ENCODE measurements around the gene KNDC1. TPM values are rescaled to one million over a fixed set of nuclear protein-coding genes. Genes with fewer than 3 reads are reported as not detected.

Gene KNDC1
- total and polyA plus RNA-seq, 2 of the 13 experiments (the other 11 are each of a cell fraction or from before 2014, with no cell fraction given), result 0.69 TPM; not detected in 1

- TF ChIP-seq ARNT2 (CRISPR knock-in tag; IDR thresholded peaks at IDR 0.05; ENCODE audit: low read depth), result no peak
- no peak for TF ChIP-seq ZNF510 (CRISPR knock-in tag; IDR thresholded peaks at IDR 0.05; ENCODE audit: low read depth)
- no peak for TF ChIP-seq SMARCE1 (IDR thresholded peaks at IDR 0.05; ENCODE audit: borderline replicate concordance)
- no peak for TF ChIP-seq ZNF646 (CRISPR knock-in tag; IDR thresholded peaks at IDR 0.05)
- TF ChIP-seq MATR3 (CRISPR knock-in tag; IDR thresholded peaks at IDR 0.05), result no peak
- TF ChIP-seq NFIC (IDR thresholded peaks at IDR 0.05; ENCODE audit: low read length), result no peak
- TF ChIP-seq SMAD3 (CRISPR knock-in tag; IDR thresholded peaks at IDR 0.05), result no peak
- TF ChIP-seq RFXANK (CRISPR knock-in tag; IDR thresholded peaks at IDR 0.05), result no peak
These were observed 42.1 kb downstream of the KNDC1 start (continued) for GRCh38 chr10:133201948-133202725.

Data from HepG2 (cell line).